CD4-positive, alpha-beta T cell treated with Interleukin-2 at 100 ng/mL for 4 hours (primary cell): Measurements from ENCODE around the gene HIVEP3.
"Not testable (repeated sequence)": the region's sequence is repeated elsewhere in the genome, so short reads cannot be mapped to it uniquely, and the experiment has no call there.

Experiments used
- DNase-seq: peaks from one replicate; pipeline ENCODE4 v3.0.0-alpha.2; 2020; ENCODE audit warnings: low spot score

HIVEP3 gene

DNA sequence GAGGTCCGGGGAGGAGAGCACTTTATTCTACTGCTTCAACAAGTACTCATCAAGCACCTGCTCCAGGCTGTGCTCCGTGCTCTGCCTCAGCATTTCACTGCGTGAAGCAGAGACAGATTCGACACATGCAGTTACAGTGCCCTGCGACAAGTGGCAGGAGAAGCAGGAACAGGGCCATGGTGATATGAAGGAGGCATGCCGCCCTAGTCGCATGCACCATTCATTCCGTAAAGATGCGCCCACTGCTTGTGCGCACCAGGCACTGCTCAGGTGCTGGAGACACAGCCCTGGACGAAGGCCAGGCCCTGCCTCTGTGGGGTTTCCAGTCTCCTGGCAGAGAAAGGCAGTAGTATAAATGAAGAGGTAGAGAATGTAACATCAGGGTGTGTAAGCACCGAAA, 206.6 kb downstream of the HIVEP3 start:
- no peak for DNase-seq

DNA sequence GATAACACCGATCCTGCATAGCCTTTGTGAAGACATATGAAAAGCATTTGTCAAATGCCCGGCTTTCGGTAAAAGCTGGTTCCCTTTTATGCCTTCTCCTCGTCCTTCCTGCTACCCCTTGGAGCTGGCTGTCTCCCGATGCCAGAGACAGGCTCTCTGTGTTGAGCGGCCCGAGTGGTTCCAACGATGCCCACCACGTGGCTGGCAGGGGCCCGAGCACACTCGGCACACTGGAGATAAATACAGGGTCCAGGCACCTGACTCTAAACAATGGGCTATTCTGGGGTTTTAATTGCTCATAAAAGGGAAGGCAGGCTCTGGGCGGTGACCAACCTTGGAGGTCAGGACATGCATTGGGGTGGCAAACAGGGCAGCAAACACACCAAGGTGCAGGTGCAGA, 207.1 kb downstream of the HIVEP3 start:
- DNase-seq = no peak

DNA sequence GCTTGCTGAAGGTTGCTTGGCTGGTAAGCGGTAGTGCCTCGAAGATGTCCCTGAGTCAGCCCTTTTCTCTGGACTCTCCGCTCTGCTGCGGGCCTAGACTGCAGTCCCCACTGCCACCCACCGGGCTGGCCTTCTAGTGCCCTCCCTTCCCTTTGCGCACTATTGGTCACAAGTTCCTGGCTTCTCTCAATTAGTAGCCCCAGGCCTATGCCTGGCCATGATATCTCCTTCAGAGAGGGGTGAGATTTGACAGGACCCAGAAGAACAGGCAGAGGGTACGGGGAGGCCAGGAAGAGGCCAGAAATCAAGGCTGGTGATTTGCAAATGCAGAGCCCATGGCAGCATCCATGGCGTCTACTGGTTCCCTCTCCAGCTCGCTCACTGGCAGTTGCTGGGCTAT, 207.7 kb downstream of the HIVEP3 start:
- DNase-seq = no peak

DNA sequence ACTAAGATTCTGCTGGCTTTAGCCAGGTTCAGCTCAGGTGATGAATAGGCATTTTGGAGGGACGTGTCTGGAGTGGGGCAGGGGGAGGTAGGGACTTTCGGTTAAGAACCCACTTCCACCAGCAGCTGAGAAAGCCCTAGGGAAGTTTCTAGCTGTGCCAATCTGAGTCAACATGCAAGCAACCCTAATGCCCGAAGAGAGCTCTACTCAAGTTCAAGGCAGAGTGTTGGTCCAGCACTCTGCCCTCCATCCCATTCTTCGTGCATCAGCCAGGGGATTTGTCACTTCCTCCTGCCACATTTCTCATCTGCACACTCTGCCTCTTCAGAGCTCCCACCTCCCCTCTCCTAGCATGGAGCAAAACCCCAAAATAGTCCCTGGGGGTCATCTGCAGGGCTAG, 208.8 kb downstream of the HIVEP3 start:
- no peak for DNase-seq

DNA sequence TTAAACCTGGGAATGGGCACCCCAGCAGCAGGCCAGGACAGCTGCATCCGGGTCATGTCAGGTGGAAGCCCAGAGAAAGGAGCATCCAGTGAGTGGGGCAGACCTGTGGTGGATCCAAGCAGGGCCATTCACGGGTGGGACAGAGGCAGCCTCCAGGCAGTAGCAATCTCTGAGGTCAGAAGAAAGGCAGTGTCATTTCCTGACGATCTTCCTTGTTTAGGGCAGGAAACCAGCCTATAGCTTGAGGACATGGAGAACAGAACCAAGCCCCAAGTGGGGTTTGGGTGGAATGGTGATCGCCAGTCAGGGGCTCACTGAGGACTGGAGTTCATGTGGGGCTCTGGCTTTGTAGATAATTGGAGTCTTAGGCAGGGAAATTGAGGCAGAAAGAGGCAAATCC, 209.4 kb downstream of the HIVEP3 start:
- no peak for DNase-seq

DNA sequence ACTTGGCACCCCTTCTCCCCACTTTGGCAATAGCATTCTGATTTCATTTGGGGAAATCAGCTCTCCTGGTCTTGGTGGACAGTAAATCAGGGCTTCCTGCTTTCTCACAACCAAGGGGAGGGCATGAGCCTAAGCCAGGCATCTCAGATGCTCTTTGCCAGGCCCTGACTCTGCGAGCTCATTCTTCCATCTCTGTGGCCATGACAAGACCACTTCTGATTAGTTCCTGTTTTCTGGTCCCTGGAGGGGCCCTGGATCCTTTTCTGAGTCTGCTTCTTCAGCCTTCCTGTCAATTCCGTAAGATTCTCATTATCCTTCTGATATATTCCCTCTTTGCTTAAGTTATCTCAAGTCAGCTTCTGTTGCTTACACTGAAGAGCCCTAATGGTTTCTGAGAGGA, 210.4 kb downstream of the HIVEP3 start:
- DNase-seq = no peak

DNA sequence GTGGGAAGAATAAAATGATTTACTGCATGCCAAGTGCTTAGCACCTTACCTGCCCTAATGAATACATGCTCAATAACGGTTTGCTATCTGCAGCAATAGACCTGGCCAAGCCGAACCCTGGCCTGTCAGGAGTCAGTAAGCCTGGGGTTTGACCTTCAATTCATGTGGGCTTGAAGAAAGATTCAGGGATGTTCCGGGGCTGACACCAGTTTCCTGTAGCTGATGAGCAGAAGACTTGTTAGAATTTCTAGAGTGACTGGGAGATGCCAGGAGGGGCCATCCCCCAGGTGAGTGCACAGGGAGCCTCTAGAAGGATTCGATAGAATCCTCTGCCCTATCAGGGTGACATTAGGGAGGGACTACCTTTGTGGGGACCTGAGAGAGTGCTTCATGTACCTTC, 210.9 kb downstream of the HIVEP3 start:
- DNase-seq = no peak

DNA sequence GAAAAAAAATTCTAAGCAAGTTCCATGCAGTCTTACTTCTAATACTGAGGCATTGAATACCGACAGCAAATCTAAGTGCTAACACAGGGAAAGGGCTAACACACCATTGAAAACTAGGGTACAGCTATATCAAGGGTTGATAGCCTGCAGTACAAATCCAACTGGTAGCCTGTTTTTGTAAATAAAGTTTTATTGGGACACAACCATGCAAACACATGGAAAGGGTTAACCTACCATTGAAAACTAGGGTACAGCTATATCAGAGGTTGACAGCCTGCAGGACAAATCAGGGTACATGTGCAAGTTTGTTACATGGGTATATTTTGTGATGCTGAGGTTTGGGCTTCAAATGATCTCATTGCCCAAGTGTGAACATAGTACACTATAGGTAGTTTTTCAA, 212.9 kb downstream of the HIVEP3 start:
- no peak for DNase-seq

DNA sequence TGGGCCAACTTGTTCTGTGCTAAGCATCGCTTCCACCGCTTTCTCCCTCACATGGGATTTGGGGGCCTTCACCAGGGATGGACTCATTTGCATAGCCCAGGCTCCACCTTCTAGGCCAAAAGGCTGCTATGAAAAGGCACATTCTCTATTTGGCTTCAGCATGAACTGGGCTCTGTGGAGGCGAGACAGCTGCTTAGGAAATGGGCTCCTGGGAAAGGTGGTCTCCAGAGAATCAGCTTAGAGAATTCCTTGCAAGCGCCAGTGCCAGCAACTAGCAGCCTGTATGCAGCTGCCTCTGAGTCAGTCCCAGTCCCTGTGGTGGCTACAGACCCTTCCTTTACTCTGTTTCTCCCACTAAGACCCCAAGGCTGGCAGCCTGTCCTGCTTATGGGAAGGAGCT, 214.5 kb downstream of the HIVEP3 start:
- no peak for DNase-seq

DNA sequence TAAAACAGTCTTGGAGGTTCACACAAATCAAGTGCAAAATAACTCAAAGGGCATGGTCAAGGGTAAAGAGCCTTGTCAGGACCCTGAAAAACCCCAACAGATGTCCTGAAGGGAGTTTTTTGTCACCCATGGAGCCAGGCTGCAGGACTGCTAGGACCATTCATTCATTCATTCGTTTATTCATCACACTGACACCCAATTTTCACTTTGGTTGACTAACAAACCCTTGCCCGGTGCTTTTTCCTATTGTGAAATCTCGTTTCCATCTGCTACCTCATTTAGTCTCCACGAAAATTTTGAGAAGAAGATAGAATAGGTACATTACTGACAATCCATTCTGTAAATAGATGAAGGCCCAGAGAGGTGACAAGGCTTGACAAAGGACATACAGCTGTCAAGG, 216.0 kb downstream of the HIVEP3 start:
- no peak for DNase-seq

DNA sequence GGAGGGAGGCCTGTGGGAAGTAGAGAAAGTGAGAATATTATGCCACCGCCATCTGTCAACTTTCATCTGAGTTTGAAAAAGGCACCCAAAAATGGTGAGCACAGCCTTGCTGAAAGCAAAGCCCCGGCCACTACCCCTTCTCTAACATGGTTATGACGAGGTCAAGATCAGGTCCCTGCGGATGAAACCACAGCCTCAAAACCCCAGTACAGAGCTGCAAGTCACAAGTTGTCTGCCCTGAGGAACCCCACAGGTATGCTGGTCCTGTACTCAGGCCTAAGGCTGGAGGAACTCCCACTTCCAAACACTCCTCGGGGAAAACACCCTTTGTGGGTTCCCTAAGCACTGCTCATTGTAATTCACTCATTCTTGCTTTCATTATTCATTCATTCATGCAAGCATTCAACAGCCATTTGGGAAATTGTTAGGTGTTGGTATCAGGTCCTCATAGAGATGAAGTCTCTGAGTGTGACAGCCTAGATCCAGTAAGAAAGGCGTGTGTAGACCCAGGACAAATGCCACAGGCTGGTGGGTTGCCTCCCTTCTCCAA, 217.7 kb downstream of the HIVEP3 start:
- DNase-seq = no peak

DNA sequence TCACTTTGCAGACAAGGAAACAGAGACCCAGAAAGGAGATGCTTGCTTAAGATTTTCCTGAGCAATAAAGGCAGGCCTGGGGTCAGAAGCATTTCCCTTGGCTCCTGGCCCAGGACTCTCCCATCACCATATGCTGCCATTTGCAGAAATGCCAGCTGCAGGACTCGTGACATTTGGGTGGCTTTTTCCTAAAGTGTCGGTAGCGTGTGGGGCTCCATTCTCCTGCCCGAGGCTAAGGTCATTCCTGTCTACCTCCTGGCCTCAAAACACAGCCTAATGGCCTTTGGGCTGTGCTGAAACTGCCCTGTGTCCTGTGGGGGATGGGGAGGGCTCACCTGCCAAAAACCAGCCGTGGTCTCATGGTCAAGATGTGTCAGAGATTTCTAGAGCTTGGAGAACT, 218.1 kb downstream of the HIVEP3 start:
- DNase-seq = no peak

DNA sequence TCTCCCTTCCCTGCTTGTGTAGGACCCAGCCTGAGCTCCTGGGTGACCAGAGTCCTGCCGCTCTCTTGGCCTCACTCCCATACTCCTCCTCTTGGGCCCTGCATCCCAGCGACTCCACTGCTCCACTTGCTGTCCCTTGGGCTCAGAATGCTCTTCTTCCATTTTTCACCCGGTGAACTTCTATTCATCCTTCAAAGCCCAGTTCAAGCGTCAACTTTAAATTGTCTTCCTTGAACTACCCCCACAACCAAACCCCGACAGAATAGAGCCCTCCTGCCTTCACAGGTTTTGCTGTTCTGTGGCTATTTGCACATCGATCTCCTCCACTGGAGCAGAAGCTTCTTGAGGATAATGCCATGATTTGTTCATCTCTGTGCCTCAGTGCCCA, 218.9 kb downstream of the HIVEP3 start:
- DNase-seq = no peak

DNA sequence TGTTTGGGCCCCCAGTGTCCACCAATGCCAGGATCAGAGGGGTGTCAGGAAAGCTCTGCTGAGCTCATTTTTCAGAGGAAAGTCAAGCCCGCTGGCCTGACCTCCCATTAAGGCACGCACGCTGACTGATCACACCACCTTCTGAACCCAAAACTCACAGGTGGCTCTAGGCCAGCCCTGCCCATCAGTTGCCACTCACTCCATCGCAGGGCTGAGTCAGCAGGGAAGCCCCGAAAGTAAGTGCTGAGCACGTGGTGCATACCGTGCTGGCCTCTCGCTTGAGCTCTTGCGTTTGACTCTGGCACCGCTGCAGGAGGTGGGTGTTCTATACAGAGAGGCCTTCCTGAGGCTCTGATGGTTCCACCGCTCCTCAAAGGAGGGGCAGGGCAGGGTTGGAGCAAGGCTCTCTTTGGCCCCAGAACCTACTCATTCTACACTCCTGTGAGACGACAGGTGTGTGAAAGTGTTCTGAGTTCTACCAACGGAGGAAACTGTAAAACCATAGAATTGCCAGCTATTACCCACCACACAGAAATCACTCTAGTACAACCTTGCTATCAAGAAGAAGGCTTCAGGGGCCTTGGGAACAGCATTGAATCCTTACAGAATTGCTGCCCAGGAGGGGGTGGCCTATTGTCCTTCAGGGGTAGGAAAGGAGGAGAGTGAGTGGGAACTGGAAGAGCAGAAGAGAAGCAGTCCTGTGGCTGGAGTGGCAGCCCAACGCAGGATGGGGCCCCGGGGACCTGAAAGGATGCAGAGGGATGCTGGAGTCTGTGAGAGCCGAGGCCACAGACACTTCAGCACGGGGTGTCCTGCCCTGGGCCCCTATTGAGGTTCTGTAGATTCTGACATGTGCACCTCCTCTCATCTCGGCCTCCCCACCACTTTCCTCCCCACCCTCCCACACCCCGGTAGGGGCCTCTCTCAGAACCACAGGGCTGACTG, 219.5 kb downstream of the HIVEP3 start:
- peak; percentile 52 for DNase-seq

DNA sequence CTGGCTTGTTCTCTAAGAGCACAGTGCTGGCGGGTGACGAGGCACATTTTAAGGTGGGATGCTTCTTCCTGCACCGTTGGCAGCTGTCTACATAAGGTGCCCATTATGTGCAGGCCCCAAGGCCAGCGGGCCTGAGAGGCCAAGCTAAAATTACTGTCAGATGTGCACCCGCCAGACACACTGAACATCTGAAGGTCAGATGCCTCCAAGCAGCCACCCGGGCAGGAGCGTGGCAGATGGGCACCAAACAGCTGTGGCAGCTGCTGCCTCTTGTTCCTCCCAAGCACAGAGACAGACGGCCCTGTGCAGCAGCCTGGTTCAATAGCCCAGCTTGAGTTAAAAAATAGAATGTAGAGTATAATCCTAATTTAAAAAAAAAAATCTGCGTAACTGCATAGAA, 222.3 kb downstream of the HIVEP3 start:
- no peak for DNase-seq

DNA sequence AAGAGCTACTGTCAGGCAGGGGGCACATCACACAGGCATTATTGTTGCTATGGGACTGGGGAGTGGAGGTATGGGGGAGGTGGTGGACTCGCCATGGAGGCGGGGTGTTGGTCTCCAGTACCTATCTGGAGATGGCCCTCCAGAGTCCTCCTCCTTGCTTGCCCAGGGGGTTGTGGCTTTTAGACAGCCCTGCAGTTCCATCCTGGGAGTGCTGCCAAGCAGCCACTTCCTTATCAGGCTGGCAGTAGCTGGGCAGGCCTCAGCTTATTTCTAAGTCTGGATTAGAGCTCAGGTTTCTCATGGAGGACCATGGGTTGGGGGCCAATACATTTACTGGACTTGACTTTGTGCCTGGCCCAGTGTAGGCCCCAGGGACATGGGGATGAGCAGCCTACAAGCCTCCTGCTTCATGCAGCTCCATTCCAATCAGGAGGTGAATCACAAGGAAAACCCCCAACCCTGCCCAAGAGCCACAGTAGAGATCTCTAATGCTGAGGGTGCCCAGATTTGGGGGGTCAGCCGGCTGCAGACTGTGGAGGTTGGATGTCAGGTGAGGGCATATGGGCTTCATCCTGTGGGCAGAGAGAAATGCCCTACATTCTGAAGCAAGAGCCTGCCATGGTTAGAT, 223.5 kb downstream of the HIVEP3 start:
- DNase-seq = no peak

DNA sequence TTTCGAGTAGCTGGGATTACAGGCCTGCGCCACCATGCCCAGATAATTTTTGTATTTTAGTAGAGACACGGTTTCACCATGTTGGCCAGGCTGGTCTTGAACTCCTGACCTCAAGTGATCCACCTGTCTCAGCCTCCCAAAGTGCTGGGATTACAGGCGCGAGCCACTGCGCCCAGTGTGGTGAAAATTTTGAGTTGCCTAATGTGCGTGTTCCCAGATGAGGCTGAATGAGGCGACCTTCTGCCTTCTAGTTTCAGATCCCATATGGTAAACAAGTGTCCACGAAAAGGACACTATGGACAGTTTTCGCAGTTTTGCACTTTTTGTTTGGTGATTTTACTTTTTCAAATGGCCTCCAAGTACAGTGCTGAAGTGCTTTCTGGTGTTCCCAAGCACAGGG, 226.8 kb downstream of the HIVEP3 start:
- not testable (repeated sequence) for DNase-seq

DNA sequence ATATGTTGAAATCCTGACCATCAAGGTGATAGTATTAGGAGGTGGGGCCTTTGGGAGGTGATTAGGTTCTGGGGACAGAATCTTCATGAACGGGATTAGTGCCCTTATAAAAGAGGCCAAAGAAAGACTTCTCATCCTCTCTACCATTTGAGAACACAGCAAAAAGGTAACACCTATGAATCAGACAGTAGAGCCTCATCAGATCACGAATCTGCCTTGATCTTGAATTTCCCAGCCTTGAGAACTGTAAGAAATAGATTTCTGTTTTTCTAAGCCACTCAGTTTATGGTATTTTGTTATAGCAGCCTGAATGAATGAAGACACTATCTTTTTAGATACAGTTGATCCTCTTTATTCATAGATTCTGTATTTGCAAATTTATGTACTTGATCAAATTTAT, 227.3 kb downstream of the HIVEP3 start:
- DNase-seq = no peak

DNA sequence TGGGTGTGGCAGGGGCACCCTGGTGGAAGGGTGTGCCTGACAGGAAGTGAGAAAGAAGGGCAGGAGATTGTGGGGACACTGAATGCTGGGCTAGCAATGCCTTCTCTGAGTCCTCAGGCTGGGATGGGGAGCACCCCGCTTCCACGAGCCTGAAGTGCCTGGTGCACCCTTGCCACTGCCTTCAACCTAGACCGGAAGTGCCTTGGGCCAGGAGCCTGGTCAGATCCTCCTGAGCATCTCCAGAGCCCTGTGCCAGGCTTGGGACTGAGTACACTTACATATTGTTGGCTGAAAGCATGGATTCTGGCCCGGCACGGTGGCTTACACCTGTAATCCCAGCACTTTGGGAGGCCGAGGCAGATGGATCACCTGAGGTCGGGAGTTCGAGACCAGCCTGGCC, 228.4 kb downstream of the HIVEP3 start:
- no peak for DNase-seq

DNA sequence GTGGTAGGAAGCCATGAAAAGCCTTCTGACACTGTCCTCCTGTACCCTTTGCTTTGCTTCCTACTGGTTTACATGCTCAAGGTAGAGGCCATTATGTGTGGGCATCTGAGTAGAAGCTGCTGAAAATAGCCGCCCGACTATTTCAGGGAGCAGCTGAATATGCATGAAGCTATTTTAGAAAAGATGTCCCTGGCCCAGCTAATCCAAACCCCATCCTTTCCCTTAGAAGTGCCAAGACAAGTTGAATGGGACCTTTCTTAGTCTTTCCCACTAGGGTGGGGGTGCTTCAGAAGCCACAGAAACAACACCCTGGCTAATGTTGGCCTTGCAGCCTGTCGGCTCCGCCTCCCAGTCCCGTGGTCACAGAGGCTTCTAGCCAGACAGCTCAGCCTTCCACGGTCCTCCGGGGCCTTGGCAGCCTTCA, 229.2 kb downstream of the HIVEP3 start:
- no peak for DNase-seq

DNA sequence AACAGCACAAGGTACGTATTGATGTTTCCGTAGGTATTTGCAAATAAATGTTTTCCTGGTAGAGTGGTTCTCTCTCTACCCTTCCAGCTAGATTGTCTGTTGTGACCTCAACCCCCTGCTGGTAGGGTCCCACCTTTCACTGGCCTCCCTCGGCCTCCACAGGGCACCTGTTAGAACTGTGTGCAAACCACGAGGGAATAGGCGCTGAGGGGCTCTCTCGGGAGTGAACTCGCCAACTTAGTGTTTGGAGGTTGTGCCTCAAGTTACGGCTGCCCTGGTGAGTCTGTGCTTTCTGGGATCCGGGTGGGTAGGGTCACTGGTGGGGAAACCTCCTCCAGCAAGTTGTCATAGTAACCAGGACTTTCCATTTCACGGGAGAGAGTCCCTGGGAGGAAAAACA, 229.6 kb downstream of the HIVEP3 start:
- DNase-seq = no peak

DNA sequence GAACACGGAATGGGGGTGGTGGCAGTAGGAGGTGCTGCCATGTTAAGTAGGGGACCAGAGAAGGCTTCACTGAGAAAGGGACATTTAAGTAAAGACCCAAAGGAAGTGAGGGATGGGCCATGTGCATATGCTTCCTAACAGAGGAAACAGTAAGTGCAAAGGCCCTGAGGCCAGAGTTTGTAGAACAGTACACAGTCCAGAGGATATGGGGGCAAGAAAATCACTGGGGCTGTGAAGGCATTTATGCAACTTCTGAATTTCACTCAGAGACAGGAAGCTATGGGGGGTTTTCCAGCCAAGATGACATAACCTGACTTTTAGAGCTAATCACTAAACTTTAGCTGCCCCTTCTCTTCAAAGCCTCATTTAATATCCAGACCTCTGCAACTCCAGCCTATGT, 231.7 kb downstream of the HIVEP3 start:
- DNase-seq = no peak
